ENCODE data around the gene BAZ1A.

- TF ChIP-seq CTCF (IDR thresholded peaks at IDR 0.05) (no peak), POLR2A (IDR thresholded peaks at IDR 0.05) (no peak)
These were observed 50.3 kb downstream of the BAZ1A start for GRCh38 chr14:34824826-34825225.

All from heart left ventricle (tissue), 13 donors.